ENCODE results near the gene PRKACB.

The PRKACB gene

DNA sequence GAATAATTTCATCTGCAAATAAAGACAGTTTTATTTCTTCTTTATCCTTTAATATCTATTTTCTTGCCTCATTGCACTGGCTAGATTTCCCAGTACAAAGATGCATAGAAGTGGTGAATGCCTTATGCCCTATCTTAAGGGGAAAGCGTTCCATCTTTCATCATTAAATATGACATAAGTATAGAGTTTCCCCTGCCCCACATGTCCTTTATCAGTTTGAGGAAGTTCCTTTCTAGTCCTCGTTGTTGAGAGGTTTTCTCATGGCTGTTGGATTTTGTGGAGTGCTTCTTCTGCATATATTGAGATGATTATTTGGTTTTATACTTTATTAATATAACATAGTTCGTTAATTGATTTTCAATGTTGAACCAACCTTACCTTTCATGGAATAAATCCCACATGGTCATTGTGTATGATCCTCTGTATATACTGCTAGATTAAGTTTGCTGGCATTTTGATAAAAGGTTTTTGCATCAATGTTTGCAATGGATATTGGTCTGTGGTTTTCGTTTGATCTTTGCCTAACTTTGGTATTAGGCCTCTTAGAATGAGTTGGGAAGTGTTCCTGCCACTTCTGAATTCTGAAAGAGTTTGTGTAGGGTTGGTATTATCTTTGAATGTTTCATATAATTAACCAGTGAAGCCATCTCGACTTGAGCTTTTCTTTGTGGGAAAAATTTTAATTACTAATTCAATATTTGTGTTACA, 15.6 kb downstream of the PRKACB start:
- no peak for DNase-seq

DNA sequence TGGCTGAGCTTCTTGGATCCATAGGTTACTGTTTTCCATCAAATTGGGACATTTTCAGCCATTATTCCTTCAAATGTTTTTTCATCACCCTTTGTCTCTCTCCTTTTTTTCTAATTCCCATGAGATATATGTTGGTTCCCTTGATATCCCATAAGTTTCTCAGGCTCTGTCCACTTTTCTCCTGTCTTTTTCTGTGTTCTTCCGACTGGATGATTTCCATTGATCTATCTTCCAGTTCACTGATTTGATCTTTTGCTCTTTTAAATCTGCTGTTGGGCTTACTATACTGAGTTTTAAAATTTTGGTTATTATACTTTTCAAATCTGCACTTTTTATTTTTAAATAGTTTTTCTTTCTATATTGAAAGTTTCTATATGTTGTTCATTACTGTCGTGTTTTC, 18.2 kb downstream of the PRKACB start:
- no peak for DNase-seq

DNA sequence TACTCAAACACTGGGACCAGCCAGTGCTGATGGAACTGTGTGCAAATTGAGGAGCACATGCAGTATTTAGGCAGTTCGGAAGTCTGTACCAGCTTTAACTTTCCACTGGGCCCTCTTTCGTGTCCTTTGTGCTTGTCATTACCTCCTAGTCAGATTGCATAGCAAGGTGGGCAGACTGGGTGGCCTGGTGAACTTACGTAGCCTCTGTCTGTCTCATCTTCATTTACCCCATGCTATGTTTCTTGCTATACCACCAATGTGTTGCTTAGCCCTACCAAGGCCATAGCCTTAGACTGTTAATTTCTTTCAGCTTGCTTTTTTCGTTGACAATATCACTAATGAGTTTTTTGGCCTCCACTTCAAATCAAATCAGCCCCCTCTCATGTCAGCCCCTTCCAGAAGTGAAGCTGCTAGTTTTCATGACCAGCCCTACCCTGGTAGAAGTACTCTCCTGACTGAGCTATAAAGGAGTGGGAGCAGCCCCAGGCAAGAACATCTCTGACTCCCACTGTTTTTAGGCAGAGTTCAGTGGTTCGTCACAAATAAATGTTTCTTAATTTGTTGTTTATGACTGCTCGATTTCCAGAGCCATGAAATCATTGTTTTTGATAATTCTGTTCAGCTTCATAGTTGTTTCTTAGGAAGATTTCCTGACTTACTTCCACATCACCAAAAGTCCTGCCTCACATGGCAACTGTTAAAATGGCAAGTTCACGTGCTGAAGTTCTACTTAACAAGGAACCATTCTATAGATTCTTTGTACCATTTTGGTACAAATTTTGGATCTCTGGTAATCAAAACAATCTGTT, 19.3 kb downstream of the PRKACB start:
- DNase-seq = no peak

DNA sequence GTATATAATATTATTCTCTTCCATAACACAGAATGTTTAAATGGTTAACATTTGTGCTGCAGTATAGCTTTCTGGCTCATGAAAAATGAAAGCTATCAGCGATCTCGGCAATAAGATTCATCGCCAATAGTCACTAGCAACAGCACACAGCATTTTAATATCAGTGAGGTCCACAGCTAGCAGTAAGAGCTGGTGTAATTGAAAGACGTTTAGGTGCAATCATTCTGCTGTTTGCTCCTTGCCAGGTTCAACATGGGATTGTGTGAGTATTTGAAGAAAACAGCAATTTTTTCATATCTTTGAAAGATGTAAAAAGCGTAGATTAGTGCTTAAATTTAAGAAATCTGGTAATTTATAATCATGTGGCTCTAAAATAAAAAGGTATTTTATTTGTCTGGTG, 20.1 kb downstream of the PRKACB start:
- no peak for DNase-seq

DNA sequence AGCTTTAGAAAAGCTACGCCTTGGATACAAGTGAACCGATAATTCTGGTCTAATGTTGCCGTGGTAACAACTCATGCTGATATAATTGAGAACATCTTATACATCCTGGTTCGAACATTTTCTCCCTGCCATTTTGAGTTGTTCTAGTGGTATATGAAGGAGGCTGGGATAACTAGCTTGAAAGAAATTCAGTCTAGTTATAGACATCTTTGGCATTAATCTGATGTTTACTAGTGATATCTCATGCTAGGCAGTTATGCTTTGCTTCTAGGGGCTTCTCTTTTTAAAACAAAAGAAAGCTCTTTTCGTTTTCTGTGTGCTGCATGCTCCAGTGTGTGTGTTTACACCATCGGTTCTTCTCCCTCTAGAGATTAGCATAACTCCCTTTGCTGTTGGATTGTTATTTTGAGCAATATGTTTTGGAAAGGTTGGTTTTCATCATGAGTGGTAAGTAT, 20.5 kb downstream of the PRKACB start:
- DNase-seq = no peak

DNA sequence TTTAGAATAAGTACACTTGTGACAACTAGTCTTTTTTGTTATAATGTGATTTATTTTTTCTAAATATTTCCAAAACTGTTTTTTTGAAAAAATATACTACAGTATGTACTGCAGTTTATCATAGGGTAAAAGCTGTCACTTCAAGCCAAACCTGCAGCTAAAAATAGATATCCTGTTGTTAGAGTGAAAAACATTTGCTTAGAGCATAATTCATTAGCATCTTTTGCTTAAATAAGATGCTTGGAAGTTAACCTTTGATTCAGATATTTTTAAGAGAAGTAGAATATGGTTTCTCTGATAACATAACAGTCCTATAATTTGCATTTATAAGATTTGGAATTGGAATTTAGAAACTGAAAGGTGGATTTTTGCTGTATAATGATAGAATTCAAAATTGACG, 21.5 kb downstream of the PRKACB start:
- no peak for DNase-seq

DNA sequence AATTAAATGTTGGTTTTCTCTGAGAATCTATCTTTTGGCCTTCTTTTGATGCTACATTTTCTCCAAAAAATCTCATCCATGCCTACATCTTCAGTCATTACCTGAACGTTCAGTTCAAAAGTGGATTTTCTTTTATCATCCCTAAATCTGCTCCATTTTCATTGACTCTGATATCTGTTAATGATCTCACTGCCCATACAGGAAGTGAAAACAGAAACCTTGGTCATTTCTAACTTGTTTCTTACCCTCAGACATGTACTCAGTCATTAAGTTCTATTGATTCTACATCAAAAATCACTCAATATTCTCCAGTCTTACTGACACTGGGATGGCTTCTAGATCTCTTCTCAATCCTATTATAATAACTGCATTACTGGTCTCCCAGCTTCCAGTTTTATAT, 22.7 kb downstream of the PRKACB start:
- no peak for DNase-seq

DNA sequence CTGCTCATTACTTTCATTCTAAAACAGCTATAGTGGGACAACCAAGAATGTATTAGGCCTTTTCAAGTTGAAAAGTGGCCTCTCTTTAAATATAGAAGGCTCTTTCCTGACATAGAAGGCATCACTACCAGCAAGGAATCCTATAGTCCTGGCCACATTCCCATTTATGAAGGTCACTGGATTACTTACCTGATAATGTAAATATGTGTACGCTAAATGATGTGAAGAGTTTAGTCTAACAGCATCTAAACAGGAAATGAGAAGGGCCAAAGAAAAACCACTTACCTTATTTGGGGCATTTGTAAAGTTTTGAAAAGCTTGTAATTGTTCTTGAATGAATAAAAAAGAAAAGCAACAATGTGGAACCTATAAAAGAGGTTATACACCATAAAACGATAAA, 24.7 kb downstream of the PRKACB start:
- no peak for DNase-seq

DNA sequence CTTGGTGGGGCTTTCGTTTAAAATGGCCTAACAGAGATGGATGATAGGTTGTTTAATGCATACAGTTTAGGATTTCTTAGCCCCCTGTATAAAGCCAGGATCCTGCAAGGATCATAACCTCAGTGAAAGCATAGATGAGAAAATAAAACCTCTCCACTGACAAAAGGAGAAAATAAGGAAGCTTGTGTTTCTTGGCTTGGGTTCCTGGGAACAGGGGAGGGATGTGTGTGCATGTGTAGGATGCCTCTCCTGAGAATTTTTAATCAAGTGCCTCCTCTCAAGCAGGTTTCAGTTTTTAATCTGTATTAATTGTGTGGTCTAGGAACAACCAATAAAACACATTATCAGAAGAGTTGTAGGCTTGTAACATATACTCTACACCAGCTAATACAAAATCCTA, 26.1 kb downstream of the PRKACB start:
- DNase-seq = no peak

DNA sequence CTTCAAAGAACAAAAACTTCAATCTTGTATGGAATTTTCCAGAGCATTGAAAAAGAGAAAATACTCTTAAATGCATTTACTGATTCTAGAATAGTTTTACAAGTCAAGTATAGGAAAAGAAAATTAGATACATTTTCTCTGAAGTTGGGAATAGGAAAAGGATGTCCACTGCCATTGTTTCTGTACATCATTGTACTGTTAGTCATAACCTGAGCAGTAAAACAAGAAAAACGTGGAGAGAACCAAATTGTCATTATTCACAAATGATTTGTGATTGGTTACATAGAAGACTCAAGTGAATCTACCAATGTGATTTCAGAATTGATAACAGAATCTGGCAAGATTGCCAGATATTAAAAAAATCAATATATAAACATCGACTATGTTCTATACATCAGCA, 27.4 kb downstream of the PRKACB start:
- no peak for DNase-seq

DNA sequence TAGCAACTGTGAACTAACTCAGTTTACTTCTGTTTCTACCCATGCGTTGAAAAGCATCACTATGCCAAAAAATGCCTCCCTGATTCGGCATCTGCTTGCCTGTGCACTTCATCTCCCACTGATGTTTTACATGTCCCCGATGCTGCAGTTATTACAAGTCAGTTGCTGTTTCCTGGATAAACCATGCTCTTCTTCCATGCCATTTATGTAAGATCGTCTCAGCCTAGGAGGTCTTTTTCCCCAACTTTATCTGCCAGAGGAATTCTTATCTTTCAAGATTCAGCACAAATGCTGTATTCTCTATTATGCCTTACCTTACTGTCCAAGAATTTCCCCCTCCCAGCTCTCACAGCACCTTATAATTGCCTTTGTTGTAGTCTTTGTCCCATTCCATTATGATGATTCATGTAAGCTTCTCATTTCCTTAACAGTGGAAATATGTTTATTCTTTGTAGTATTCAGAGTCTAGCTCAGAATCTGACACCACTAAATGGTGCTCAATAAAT, 30.0 kb downstream of the PRKACB start:
- DNase-seq = no peak

DNA sequence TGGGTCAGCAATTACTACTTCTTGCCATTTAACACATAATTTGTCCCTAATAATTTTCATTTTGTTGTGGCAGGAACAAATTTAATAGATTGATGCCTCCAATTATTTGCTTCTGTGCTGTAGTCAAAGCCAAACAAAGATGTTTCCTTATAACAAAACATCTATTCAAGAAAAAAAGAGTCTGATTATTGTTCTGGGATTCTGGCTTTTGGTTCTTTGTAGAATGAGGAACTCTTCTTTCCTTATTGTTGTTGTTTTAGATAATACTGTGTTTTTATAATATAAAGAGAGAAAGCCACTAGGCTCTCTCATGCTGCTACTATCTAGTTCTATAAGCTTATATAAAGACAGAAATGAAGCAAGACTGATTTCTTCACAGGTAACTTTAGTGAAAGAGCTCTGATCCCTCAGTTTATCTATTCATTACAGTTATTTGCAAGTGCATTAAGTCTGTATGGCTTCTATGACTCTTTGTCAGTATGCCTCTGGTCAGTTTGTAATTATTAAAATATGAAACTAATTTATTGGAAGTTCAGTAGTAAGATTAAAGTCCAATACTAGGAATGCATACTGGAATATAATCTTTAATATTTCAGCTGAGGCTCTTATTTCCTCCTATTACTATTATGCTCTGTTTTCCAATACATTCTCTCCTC, 37.4 kb downstream of the PRKACB start:
- DNase-seq = no peak

DNA sequence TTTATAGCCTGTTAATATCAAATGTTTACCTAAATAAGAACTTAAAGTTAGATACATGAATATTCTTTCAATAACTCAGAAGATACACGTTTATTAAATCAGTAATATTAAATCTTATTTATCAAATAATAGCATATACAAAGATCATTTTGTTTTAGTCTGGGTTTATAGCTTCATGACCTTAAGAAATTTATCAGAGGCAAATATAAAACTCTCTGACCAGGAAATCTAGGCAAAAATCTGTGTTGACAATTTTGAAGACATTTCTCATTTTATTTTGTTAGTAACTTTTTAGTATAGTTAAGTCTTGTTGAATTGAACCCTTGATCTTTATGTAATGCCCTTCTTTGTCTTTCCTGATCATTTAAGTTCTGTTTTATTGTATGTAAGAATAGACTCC, 46.4 kb downstream of the PRKACB start:
- DNase-seq = no peak

DNA sequence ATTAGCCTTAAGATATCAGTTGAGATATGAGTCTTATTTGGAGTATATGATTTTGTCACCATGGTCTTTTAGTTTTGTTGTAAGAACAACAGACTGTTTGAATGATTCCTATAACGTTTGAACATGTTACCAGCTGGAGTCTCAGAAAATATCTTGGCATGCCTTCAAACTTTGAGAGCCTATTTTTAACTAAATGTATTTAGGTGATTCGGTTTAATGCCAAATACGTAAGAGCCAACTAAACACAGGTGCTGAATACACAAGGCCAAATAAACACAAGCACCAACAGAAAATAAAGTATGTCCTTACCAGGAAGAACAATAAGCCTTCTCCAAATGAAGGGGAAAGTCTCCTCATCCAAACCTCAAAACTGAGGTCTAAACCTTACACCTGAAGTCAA, 48.6 kb downstream of the PRKACB start:
- no peak for DNase-seq

DNA sequence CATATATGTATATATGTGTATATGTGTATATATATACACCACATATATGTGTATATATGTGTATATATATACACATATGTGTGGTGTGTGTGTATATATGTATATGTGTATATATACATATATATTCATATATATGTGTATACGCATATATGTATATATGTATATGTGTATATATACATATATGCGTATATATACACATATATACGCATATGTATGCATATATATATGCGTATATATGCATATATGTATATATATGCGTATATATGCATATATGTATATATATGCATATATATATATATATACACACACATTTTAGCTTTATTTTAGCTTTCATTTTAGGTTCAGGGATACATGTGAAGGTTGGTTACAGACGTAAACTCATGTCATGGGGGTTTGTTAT, 54.8 kb downstream of the PRKACB start:
- DNase-seq = no peak

DNA sequence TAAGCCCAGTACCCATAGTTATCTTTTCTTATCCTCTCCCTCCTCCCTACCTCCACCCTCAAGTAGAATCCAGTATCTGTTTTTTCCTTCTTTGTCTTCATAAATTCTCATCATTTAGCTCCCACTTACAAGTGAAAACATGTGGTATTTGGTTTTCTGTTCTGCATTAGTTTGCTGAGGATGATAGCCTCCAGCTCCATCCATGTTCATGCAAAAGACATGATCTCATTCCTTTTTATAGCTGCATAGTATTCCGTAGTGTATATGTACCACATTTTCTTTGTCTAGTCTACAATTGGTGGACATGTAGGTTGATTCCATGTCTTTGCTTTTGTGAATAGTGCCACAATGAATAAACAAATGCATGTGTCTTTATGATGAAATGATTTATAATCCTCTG, 55.2 kb downstream of the PRKACB start:
- DNase-seq = no peak

DNA sequence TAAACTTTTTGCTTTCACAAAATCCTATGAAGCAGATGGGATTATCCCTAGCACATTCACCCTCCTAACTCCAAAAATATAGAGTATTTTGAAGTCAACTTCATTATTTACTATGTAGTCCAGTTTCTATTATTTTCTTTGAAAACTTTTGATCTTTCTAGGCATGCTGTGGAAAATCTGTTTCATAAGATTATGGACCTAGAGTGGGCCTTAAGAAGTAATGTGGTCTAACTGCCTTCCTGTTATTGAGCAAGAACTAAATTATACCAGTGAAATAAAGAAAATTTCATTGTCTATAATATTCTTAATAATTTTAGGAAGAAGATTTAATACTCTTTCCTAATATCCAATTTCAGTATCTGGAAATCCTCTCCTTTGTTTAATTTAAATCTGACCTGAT, 58.1 kb downstream of the PRKACB start:
- DNase-seq = no peak

DNA sequence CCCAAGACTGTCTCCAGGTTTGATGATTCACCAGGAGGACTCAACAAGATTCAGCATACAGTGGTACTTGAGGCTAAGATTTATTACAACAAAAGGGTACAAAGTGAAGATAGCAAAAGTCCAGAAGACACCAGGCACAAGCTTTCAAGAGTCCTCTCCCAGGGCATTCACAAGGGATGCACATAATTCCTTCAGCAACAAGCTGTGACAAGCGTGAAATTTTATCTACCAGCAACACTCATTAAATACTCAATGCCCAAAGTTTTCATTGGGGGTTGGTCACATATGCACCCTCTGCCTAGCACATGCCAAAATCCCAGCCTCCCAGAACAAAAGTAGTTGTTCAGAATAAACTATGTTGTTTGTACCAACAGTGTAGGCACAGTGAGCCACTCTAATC, 62.3 kb downstream of the PRKACB start:
- no peak for DNase-seq

DNA sequence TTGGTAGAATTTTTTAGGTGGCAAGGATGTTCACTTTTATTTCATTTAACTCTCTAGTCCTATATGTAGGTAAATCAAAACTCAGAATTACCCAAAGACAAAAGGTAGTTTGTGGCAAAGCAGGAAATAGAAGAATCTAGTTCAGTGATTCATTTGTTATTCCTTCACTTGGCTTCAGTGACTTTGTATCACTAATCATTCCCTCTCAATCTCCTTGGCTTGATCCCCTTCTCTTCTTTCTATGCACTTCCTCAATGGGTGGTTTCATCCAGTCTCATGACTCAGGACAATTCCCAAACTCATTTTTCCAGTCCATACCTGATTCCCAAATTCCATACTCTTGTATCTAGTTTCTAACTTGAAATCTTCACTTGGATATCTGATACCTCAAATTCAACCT, 64.9 kb downstream of the PRKACB start:
- no peak for DNase-seq

DNA sequence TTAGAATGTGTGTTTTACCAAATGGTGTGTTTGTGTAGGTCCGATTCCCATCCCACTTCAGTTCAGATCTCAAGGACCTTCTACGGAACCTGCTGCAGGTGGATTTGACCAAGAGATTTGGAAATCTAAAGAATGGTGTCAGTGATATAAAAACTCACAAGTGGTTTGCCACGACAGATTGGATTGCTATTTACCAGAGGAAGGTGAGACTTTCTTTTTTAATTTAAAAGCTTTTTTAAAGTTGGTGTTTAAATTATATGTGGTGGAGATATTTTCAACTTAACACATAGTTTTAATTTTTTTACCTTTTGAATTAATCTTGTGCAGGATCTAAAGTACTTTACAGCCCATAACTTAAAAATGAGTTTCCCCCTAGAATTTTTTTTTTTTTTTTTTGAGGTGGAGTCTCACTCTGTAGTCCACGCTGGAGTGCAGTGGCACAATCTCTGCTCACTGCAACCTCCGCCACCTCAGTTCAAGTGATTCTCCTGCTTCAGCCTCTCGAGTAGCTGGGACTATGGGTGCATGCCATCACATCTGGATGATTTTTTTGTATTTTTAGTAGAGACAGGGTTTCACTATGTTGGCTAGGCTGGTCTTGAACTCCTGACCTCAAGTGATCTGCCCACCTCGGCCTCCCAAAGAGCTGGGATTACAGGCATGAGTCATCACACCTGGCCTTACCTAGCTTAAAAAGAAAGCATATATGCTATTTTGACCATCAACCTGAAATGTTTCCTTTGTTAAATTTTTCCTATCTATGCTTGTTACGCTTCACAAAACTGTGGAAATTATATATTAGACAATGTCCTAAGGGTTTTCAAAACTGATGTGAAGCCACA, 70.3 kb downstream of the PRKACB start:
- DNase-seq = no peak

DNA sequence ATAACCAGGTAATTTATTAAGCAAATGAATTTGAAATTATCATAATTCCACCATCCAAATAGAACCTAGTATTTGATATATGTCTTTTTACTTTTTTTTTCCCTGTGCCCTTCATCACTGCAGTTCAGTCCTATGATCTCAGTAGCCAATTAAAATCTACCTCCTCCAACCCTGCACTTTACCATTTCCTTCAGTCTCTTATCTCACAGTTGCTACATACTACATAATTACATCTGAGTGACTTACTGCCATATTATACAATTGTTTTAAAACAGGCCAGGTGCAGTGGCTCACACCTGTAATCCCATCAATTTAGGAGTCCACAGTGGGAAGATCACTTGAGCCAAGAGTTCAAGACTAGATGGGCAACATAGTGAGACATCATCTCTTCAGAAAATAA, 73.2 kb downstream of the PRKACB start:
- DNase-seq = no peak

DNA sequence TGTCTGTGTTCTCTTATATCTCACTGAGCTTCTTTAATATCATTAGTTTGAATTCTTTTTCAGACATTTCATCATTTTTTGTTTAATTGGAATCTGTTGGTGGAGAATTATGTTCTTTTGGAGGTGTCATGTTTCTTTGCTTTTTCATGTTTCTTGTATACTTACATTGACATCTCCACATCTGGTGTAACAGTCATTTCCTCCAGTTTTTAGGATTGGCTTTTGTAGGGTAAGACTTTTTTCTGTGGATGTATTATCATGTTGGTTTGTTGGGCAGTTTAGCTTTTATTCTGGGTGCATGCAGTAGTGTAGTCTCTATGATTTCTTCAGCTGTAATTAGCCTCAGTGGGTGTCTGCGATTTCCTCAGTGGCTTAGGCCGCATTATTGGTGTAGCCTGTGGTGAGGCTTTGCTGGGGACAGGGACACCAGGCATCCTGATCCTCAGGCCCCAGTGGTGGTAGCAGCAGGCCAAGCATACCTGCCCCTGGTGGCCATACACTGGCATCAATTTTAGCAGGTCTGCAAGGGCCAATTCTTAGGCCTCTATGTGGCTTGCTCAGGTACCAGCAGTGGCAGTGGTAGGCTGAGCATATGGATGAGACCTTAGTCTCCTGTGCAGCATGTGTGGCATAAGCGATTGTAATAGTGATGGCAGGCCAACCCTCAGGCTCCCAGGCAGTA, 79.8 kb downstream of the PRKACB start:
- no peak for DNase-seq

All from NCI-H2107 (cell line).